ENCODE results near the gene PANK4.

Gene PANK4

GRCh38 chr1:2525920-2526823 lies at the start of gene PANK4:
PANK4 (minus strand) TSS chr1:2526596; CDS start chr1:2526587, 9 bp downstream.
- peak within 1 kb of the TSS; percentile 58; the same call in 1 of the 2 replicates for H3K27ac ChIP-seq
- peaks cover 22% of the 10 kb centered on the region for H3K4me1 ChIP-seq (ENCODE audit: low read depth, poor library complexity, severe bottlenecking)
- H3K27me3 ChIP-seq (ENCODE audit: insufficient read depth, low read depth) = peaks cover 37% of the 10 kb centered on the region
- peak within 1 kb of the TSS; percentile 25; the same call in 1 of the 2 replicates for H2AFZ ChIP-seq (ENCODE audit: low read depth)
- H3K79me2 ChIP-seq (ENCODE audit: insufficient read depth, low read depth) = peaks cover 39% of the 10 kb centered on the region
- peak within 1 kb of the TSS; percentile 81 for H3K9ac ChIP-seq
- H4K20me1 ChIP-seq (ENCODE audit: insufficient read depth) = no peaks in the 10 kb centered on the region
- TF ChIP-seq, protein P1, sequence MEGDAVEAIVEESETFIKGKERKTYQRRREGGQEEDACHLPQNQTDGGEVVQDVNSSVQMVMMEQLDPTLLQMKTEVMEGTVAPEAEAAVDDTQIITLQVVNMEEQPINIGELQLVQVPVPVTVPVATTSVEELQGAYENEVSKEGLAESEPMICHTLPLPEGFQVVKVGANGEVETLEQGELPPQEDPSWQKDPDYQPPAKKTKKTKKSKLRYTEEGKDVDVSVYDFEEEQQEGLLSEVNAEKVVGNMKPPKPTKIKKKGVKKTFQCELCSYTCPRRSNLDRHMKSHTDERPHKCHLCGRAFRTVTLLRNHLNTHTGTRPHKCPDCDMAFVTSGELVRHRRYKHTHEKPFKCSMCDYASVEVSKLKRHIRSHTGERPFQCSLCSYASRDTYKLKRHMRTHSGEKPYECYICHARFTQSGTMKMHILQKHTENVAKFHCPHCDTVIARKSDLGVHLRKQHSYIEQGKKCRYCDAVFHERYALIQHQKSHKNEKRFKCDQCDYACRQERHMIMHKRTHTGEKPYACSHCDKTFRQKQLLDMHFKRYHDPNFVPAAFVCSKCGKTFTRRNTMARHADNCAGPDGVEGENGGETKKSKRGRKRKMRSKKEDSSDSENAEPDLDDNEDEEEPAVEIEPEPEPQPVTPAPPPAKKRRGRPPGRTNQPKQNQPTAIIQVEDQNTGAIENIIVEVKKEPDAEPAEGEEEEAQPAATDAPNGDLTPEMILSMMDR (conservative IDR thresholded peaks at IDR 0.05; ENCODE audit: low read depth, low read length) = no peak
- H3K36me3 ChIP-seq (ENCODE audit: insufficient read depth) = no peaks in the 10 kb centered on the region; the same call in 1 of the 2 replicates
- peak within 1 kb of the TSS; percentile 98 for H3K4me2 ChIP-seq
- peak within 1 kb of the TSS; percentile 85 for H3K4me3 ChIP-seq (IDR thresholded peaks at IDR 0.05; ENCODE audit: insufficient read depth, low read depth, low read length)

DNA sequence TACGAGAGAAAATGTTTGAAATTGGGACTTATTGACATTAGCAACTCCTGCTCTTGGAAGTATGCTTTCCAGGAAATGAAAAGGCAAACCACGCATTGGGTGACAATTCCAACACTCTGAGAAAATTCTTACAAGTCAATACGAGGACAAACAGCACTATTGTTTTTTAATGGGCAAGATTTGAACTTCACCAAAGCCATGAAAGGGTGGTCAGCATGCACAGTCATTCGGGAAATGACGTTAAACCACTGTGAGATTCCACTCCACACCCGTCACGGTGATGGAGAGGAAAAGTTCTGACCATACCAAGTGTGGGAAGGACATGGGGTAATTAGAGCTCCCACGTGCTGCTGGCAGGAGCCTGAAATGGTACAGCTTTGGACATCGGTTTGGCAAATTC lies 48.0 kb upstream of the PANK4 start:
- H3K4me2 ChIP-seq = no peak overlapping the region
- no peak overlapping the region for H2AFZ ChIP-seq (ENCODE audit: low read depth)
- H3K27me3 ChIP-seq (ENCODE audit: insufficient read depth, low read depth) = peaks cover 95% of the 10 kb centered on the region
- no peaks in the 10 kb centered on the region for H3K36me3 ChIP-seq (ENCODE audit: insufficient read depth)
- no peak overlapping the region for H3K9ac ChIP-seq
- no peak overlapping the region for H3K4me3 ChIP-seq (IDR thresholded peaks at IDR 0.05; ENCODE audit: insufficient read depth, low read depth, low read length)
- TF ChIP-seq, protein P1 (conservative IDR thresholded peaks at IDR 0.05; ENCODE audit: low read depth, low read length) = no peak
- H3K27ac ChIP-seq = no peak overlapping the region
- no peaks in the 10 kb centered on the region for H4K20me1 ChIP-seq (ENCODE audit: insufficient read depth)
- H3K79me2 ChIP-seq (ENCODE audit: insufficient read depth, low read depth) = no peaks in the 10 kb centered on the region
- no peaks in the 10 kb centered on the region for H3K4me1 ChIP-seq (ENCODE audit: low read depth, poor library complexity, severe bottlenecking)

- H4K20me1 ChIP-seq (ENCODE audit: insufficient read depth) = no peaks in the 10 kb centered on the region
- no peaks in the 10 kb centered on the region for H3K36me3 ChIP-seq (ENCODE audit: insufficient read depth)
- no peak overlapping the region for H2AFZ ChIP-seq (ENCODE audit: low read depth)
- no peak overlapping the region for H3K27ac ChIP-seq
- no peaks in the 10 kb centered on the region for H3K4me1 ChIP-seq (ENCODE audit: low read depth, poor library complexity, severe bottlenecking)
- no peak overlapping the region for H3K4me2 ChIP-seq
- TF ChIP-seq, protein P1 (conservative IDR thresholded peaks at IDR 0.05; ENCODE audit: low read depth, low read length) = no peak
- H3K27me3 ChIP-seq (ENCODE audit: insufficient read depth, low read depth) = peaks cover 90% of the 10 kb centered on the region
- H3K4me3 ChIP-seq (IDR thresholded peaks at IDR 0.05; ENCODE audit: insufficient read depth, low read depth, low read length) = no peak overlapping the region
- H3K79me2 ChIP-seq (ENCODE audit: insufficient read depth, low read depth) = no peaks in the 10 kb centered on the region
- H3K9ac ChIP-seq = no peak overlapping the region
Measured at GRCh38 chr1:2573250-2573920, 47.0 kb upstream of the PANK4 start.

- no peaks in the 10 kb centered on the region for H3K4me1 ChIP-seq (ENCODE audit: low read depth, poor library complexity, severe bottlenecking)
- H2AFZ ChIP-seq (ENCODE audit: low read depth) = no peak overlapping the region
- H3K36me3 ChIP-seq (ENCODE audit: insufficient read depth) = no peaks in the 10 kb centered on the region
- H3K27me3 ChIP-seq (ENCODE audit: insufficient read depth, low read depth) = peaks cover 85% of the 10 kb centered on the region
- H3K79me2 ChIP-seq (ENCODE audit: insufficient read depth, low read depth) = no peaks in the 10 kb centered on the region
- H3K9ac ChIP-seq = no peak overlapping the region
- no peak overlapping the region for H3K27ac ChIP-seq
- no peak overlapping the region for H3K4me3 ChIP-seq (IDR thresholded peaks at IDR 0.05; ENCODE audit: insufficient read depth, low read depth, low read length)
- H3K4me2 ChIP-seq = no peak overlapping the region
- H4K20me1 ChIP-seq (ENCODE audit: insufficient read depth) = no peaks in the 10 kb centered on the region
- TF ChIP-seq, protein P1 (conservative IDR thresholded peaks at IDR 0.05; ENCODE audit: low read depth, low read length) = no peak
Measured at GRCh38 chr1:2571348-2571747, 45.0 kb upstream of the PANK4 start.

Measured in KMS-11 (cell line).